ENCODE measurements around the gene POU6F1. TPM values are rescaled to one million over a fixed set of nuclear protein-coding genes. Genes with fewer than 3 reads are reported as not detected.
A peak's percentile ranks its signal among the peaks of the same experiment; 100 is the strongest.

The POU6F1 gene
- polyA plus RNA-seq, 3 donors: 0.65 to 5.2 TPM; not detected in 1

GRCh38 chr12:51238037-51238509 is 20.2 kb upstream of the POU6F1 start:
- peaks cover 10% of the 10 kb centered on the region for H4K20me1 ChIP-seq (ENCODE audit: insufficient read depth, low read length)
- peak overlapping the region; percentile 61 to 94 (median 93) for H3K4me3 ChIP-seq (replicated peaks in 1 of 3; ENCODE audit: low read depth in 2 of 3, low read length in 3 of 3)
- Mint-ChIP-seq H3K36me3 (peaks cover 28 to 32% of the 10 kb centered on the region in 2 donors), H3K27ac (peak overlapping the region; percentile 97 to 100 (median 100)), H3K4me1 (peaks cover 40% of the 10 kb centered on the region), H3K9me3 (peaks cover 0 to 8% (median 2%) of the 10 kb centered on the region in 7 donors), H3K27me3 (ENCODE audit: low read depth in 3 of 3) (peaks cover 2% of the 10 kb centered on the region in 3 donors), H3K4me3 (peak overlapping the region; percentile 92 to 97)
- H3K36me3 ChIP-seq (replicated peaks in 1 of 2; ENCODE audit: control insufficient read depth in 1 of 2, insufficient read depth in 2 of 2, low read length in 2 of 2): peaks cover 16 to 18% of the 10 kb centered on the region in 2 donors
- no peak for DNase-seq
- H3K4me1 ChIP-seq (ENCODE audit: control insufficient read depth in 1 of 2, insufficient read depth in 2 of 2, low read length in 2 of 2): peaks cover 41 to 44% of the 10 kb centered on the region in 2 donors
- H3K9ac ChIP-seq (ENCODE audit: insufficient read depth, low read length, poor library complexity, severe bottlenecking): peak overlapping the region; percentile 100
- H2AFZ ChIP-seq (ENCODE audit: insufficient read depth, low read depth, low read length, poor library complexity, severe bottlenecking): peak overlapping the region; percentile 84
- no peaks in the 10 kb centered on the region for H3K27me3 ChIP-seq (ENCODE audit: control insufficient read depth in 2 of 2, insufficient read depth in 2 of 2, low read length in 2 of 2)
- peak overlapping the region in 1 of 2 donors; percentile 100 for H3K27ac ChIP-seq (ENCODE audit: low read depth in 1 of 2, low read length in 2 of 2)
- intact Hi-C loops (cut with micrococcal nuclease): loop anchor here in 1 of 2 donors (2.0 to 10.0 kb wide), 2 partner anchors 19 to 63 kb away; partner anchors contain the start of genes POU6F1 and TFCP2
- TF ChIP-seq CTCF (IDR thresholded peaks at IDR 0.05): no peak
- H3K4me2 ChIP-seq (replicated peaks; ENCODE audit: extremely low read depth, low read length, poor library complexity, severe bottlenecking): peak overlapping the region; percentile 90
- H3K79me2 ChIP-seq (ENCODE audit: insufficient read depth, low read length): peaks cover 28% of the 10 kb centered on the region
- no peaks in the 10 kb centered on the region for H3K9me3 ChIP-seq (replicated peaks in 1 of 2; ENCODE audit: control insufficient read depth in 1 of 2, insufficient read depth in 1 of 2, low read length in 2 of 2)
- WGBS (ENCODE audit: insufficient coverage): 10% methylated on average over 10 of the region's 10 CpGs

GRCh38 chr12:51234530-51234929 is 16.7 kb upstream of the POU6F1 start:
- intact Hi-C loops (cut with micrococcal nuclease): loop anchor here in 1 of 2 donors (10.0 kb wide), 1 partner anchor 60 kb away; the partner anchor contains the start of gene TFCP2
- no peak overlapping the region for H3K27ac Mint-ChIP-seq

More at GRCh38 chr12:51234530-51234929, 16.7 kb upstream of the POU6F1 start:
- Histone ChIP-seq H3K27ac (ENCODE audit: low read depth in 1 of 2, low read length in 2 of 2) (no peak overlapping the region), H3K9ac (ENCODE audit: insufficient read depth, low read length, poor library complexity, severe bottlenecking) (no peak overlapping the region), H3K4me1 (ENCODE audit: control insufficient read depth in 1 of 2, insufficient read depth in 2 of 2, low read length in 2 of 2) (peaks cover 6 to 9% of the 10 kb centered on the region in 2 donors), H3K79me2 (ENCODE audit: insufficient read depth, low read length) (peaks cover 10% of the 10 kb centered on the region), H3K4me2 (replicated peaks; ENCODE audit: extremely low read depth, low read length, poor library complexity, severe bottlenecking) (no peak overlapping the region), H4K20me1 (ENCODE audit: insufficient read depth, low read length) (no peaks in the 10 kb centered on the region), H2AFZ (ENCODE audit: insufficient read depth, low read depth, low read length, poor library complexity, severe bottlenecking) (no peak overlapping the region), H3K9me3 (replicated peaks in 1 of 2; ENCODE audit: control insufficient read depth in 1 of 2, insufficient read depth in 1 of 2, low read length in 2 of 2) (no peaks in the 10 kb centered on the region), H3K36me3 (replicated peaks in 1 of 2; ENCODE audit: control insufficient read depth in 1 of 2, insufficient read depth in 2 of 2, low read length in 2 of 2) (no peaks in the 10 kb centered on the region), H3K27me3 (ENCODE audit: control insufficient read depth in 2 of 2, insufficient read depth in 2 of 2, low read length in 2 of 2) (no peaks in the 10 kb centered on the region), H3K4me3 (replicated peaks in 1 of 3; ENCODE audit: low read depth in 2 of 3, low read length in 3 of 3) (no peak overlapping the region)
- Mint-ChIP-seq H3K4me3 (no peak overlapping the region), H3K27me3 (ENCODE audit: low read depth in 3 of 3) (peaks cover 0 to 2% (median 2%) of the 10 kb centered on the region in 3 donors), H3K4me1 (peaks cover 8% of the 10 kb centered on the region), H3K36me3 (peaks cover 0 to under 1% of the 10 kb centered on the region in 2 donors), H3K9me3 (peaks cover 3 to 8% (median 5%) of the 10 kb centered on the region in 7 donors)
- TF ChIP-seq CTCF (IDR thresholded peaks at IDR 0.05): no peak
- DNase-seq: no peak
- WGBS (ENCODE audit: insufficient coverage): 20% methylated on average over 1 of the region's 5 CpGs

Data from CD14-positive monocyte (primary cell).